Endothelial cell of umbilical vein (primary cell): ENCODE measurements around the gene RCAN1. TPM values are rescaled to one million over a fixed set of nuclear protein-coding genes. Genes with fewer than 3 reads are reported as not detected.

Experiments
- BruUV-seq: library from RNA; stranded (reverse); fragments of 400-500 nt; replicated peaks from 2 replicates; lab custom pipeline; 2021; lab: Mats Ljungman, UMichigan
- CTCF ChIA-PET: fragments of 300-600, 350-600 bp; sonication (Branson Sonifier 250); formaldehyde crosslinking; loops from one replicate; lab custom pipeline; 2021; ENCODE audit warnings: antibody characterized with exemption, inconsistent platforms; lab: Charles Lee
- POLR2A ChIA-PET: fragments of 300-600, 350-600 bp; sonication (Branson Sonifier 250); formaldehyde crosslinking; loops from one replicate; lab custom pipeline; 2021; ENCODE audit warnings: antibody characterized with exemption, inconsistent platforms; lab: Charles Lee
- DNase-seq: peaks from one replicate; pipeline ENCODE4 v3.0.0-alpha.2; 2011; ENCODE audit warnings: low read depth, low spot score
- FAIRE-seq: peaks from 2 replicates; lab custom pipeline; 2011; peaks lifted over from hg19 to GRCh38; lab: Jason Lieb, UNC
- H2AFZ ChIP-seq: 2 replicates; pipeline ENCODE4 v1.6.0; 2012; ENCODE audit warnings: low read depth, low read length, control low read depth, inconsistent platforms
- H3K27ac ChIP-seq: 2 replicates; pipeline ENCODE4 v1.5.1; 2011; ENCODE audit warnings: low read depth, mild to moderate bottlenecking, control low read depth, low read length, moderate library complexity; ENCODE audit not compliant: insufficient read depth
- H3K27me3 ChIP-seq, 2 experiments: 2 replicates each; pipeline versions ENCODE4 v1.6.0 to v1.6.1; 2011; ENCODE audit warnings: low read length in 2 of 2, mixed read lengths in 1 of 2; ENCODE audit not compliant: control insufficient read depth in 2 of 2, insufficient read depth in 2 of 2
- H3K36me3 ChIP-seq, 2 experiments: 2 replicates in 1 of 2; 3 replicates in 1 of 2; pipeline ENCODE4 v1.5.1; 2011; ENCODE audit warnings: low read length in 2 of 2, mild to moderate bottlenecking in 1 of 2, moderate library complexity in 1 of 2; ENCODE audit not compliant: control insufficient read depth in 2 of 2, insufficient read depth in 2 of 2; ENCODE audit errors: extremely low read depth in 1 of 2
- H3K4me1 ChIP-seq: 3 replicates; pipeline ENCODE4 v1.5.1; 2011; ENCODE audit warnings: mild to moderate bottlenecking, low read length; ENCODE audit not compliant: control insufficient read depth, insufficient read depth; ENCODE audit errors: extremely low read depth
- H3K4me2 ChIP-seq: 2 replicates; pipeline ENCODE4 v1.6.1; 2011; ENCODE audit warnings: low read length, control low read depth, mixed read lengths; ENCODE audit not compliant: insufficient read depth
- H3K4me3 ChIP-seq, 3 experiments: fragments of 200-600 bp in 1 of 3; sonication (generic), shearing (Covaris generic) in 1 of 3; replicated peaks in 1 of 3; 2 replicates each; pipeline ENCODE4 v1.5.1; 2011 to 2016; ENCODE audit warnings: control low read depth in 3 of 3, low read length in 3 of 3, mild to moderate bottlenecking in 2 of 3, inconsistent platforms in 1 of 3, low read depth in 1 of 3, moderate library complexity in 1 of 3; ENCODE audit not compliant: insufficient read depth in 1 of 3
- H3K79me2 ChIP-seq: 2 replicates; pipeline ENCODE4 v1.6.0; 2012; ENCODE audit warnings: low read length, inconsistent platforms; ENCODE audit not compliant: control insufficient read depth, insufficient read depth
- H3K9ac ChIP-seq: replicated peaks from 2 replicates; pipeline ENCODE3; 2011; ENCODE audit warnings: low read length, control low read depth; ENCODE audit not compliant: insufficient read depth; ENCODE audit errors: extremely low read depth
- H3K9me1 ChIP-seq: replicated peaks from 3 replicates; pipeline ENCODE4 v1.6.0; 2011; ENCODE audit warnings: mild to moderate bottlenecking, low read length; ENCODE audit not compliant: control insufficient read depth, insufficient read depth; ENCODE audit errors: extremely low read depth
- H3K9me3 ChIP-seq: replicated peaks from 2 replicates; pipeline ENCODE4 v1.5.1; 2012; ENCODE audit warnings: low read length, inconsistent platforms; ENCODE audit not compliant: control insufficient read depth, insufficient read depth
- H4K20me1 ChIP-seq: replicated peaks from 2 replicates; pipeline ENCODE3; 2011; ENCODE audit warnings: mild to moderate bottlenecking, low read length; ENCODE audit not compliant: control insufficient read depth, insufficient read depth; ENCODE audit errors: extremely low read depth
- EZH2 ChIP-seq: IDR thresholded peaks from 2 replicates; pipeline ENCODE4 v1.6.1; 2012; ENCODE audit warnings: borderline replicate concordance, low read depth, mild to moderate bottlenecking, moderate library complexity, low read length, inconsistent platforms; ENCODE audit not compliant: severe bottlenecking
- FOS ChIP-seq: IDR thresholded peaks from 2 replicates; pipeline ENCODE4 v1.6.1; 2011; ENCODE audit warnings: mild to moderate bottlenecking, low read length, moderate library complexity, borderline replicate concordance; ENCODE audit not compliant: insufficient read depth
- GATA2 ChIP-seq: IDR thresholded peaks from 2 replicates; pipeline ENCODE4 v1.7.0; 2011; ENCODE audit warnings: low read depth, mild to moderate bottlenecking, moderate library complexity, mixed read lengths, low read length; ENCODE audit not compliant: insufficient read length, insufficient read depth
- JUN ChIP-seq: IDR thresholded peaks from 2 replicates; pipeline ENCODE4 v1.6.1; 2011; ENCODE audit warnings: borderline replicate concordance, low read depth; ENCODE audit not compliant: insufficient read length, insufficient read depth
- MYC ChIP-seq: IDR thresholded peaks from one replicate; pipeline ENCODE4 v1.6.1; 2011; ENCODE audit warnings: mild to moderate bottlenecking, low read depth, low read length
- POLR2A ChIP-seq: IDR thresholded peaks from 2 replicates; pipeline ENCODE4 v1.6.1; 2012; ENCODE audit warnings: low read depth, mild to moderate bottlenecking, control low read depth, low read length
- POLR2AphosphoS5 ChIP-seq: IDR thresholded peaks from 2 replicates; pipeline ENCODE4 v1.6.1; 2012; ENCODE audit warnings: low read depth, mild to moderate bottlenecking, control low read depth, low read length, moderate library complexity; ENCODE audit not compliant: insufficient read depth
- dilution Hi-C: fragments of 300-500 bp; cut with MboI; formaldehyde crosslinking; loops from one replicate; pipeline ENCODE4 v1.15.0; 2019; ENCODE audit warnings: low sequenced_read_pairs; ENCODE audit not compliant: extremely low pct_ligation_motif_present
- intact Hi-C: fragments of 100-400 bp; cut with micrococcal nuclease; formaldehyde crosslinking; loops from one replicate; pipeline ENCODE4 v1.10.0; 2022
- polyA plus RNA-seq, 4 experiments: library from polyadenylated mRNA; depleted of rRNA in 3 of 4; stranded (reverse) in 3 of 4; unstranded in 1 of 4; fragments of >200 nt; gene quantifications; 2 replicates each; pipeline versions ENCODE4 v1.2.1 to v1.2.3, GENCODE V29; 2011 to 2012; ENCODE audit warnings: missing spikeins in 1 of 4
- total RNA-seq: library from RNA; stranded (reverse); gene quantifications from 2 replicates; pipeline ENCODE4 v1.2.3, GENCODE V29; 2021
- TF ChIP-seq, protein P1 (sequence below), 2 donors: IDR thresholded peaks; 1 replicate in 1 of 2; 2 replicates in 1 of 2; pipeline ENCODE4 v1.5.1; 2011; ENCODE audit warnings: low read length in 2 of 2, mild to moderate bottlenecking in 2 of 2, moderate library complexity in 2 of 2, control low read depth in 1 of 2, inconsistent platforms in 1 of 2, low read depth in 1 of 2; ENCODE audit not compliant: insufficient read depth in 1 of 2; ENCODE audit errors: extremely low read depth in 1 of 2
- TF ChIP-seq, protein P2 (sequence below): IDR thresholded peaks from 2 replicates; pipeline ENCODE4 v1.6.1; 2011; ENCODE audit not compliant: insufficient read depth, insufficient read length

RCAN1 gene
- total and polyA plus RNA-seq, 2 donors (not counting 3 experiments of a cell fraction or from before 2014, with no cell fraction given), result 9.7 to 16.5 TPM

DNA sequence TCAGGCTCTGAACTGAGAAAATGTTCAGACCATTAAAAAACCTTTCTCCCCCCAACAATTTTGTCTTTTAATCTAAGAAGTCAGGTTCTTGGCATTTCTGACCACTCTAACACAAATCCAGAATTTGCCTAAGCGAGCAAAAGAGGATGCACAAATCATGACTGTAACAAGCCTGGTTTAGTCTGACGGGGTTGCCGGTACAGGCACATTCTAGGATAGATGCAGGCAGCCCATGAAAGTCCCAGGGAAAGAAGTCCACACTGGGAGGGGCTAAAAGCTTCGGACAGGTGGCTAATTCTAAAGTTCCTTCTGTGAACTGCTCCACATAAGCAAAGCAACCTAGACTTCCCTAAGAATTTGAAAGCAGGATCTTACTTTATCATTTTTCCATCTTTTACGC is 54.9 kb downstream of the RCAN1 start:
- CTCF ChIA-PET, result interaction anchor here (4.0 kb wide), 1 partner anchor 16 kb away, joined by 19 read pairs; no protein-coding TSS in a partner anchor
- no peaks in the 10 kb centered on the region for H3K36me3 ChIP-seq
- H3K4me2 ChIP-seq, result no peak overlapping the region
- BruUV-seq, result no TSS peak
- intact Hi-C loops, result no loop called here
- no peaks in the 10 kb centered on the region for H3K27me3 ChIP-seq
- H3K4me3 ChIP-seq, result no peak overlapping the region
- no peak overlapping the region for H3K9ac ChIP-seq
- TF ChIP-seq FOS (no peak), POLR2A (no peak), GATA2 (no peak), JUN (no peak), EZH2 (no peak), POLR2AphosphoS5 (no peak), MYC (no peak)
- TF ChIP-seq, protein P1, sequence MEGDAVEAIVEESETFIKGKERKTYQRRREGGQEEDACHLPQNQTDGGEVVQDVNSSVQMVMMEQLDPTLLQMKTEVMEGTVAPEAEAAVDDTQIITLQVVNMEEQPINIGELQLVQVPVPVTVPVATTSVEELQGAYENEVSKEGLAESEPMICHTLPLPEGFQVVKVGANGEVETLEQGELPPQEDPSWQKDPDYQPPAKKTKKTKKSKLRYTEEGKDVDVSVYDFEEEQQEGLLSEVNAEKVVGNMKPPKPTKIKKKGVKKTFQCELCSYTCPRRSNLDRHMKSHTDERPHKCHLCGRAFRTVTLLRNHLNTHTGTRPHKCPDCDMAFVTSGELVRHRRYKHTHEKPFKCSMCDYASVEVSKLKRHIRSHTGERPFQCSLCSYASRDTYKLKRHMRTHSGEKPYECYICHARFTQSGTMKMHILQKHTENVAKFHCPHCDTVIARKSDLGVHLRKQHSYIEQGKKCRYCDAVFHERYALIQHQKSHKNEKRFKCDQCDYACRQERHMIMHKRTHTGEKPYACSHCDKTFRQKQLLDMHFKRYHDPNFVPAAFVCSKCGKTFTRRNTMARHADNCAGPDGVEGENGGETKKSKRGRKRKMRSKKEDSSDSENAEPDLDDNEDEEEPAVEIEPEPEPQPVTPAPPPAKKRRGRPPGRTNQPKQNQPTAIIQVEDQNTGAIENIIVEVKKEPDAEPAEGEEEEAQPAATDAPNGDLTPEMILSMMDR (IDR thresholded peaks at IDR 0.05; ENCODE audit: extremely low read depth in 1 of 2, insufficient read depth in 1 of 2, low read depth in 1 of 2, low read length in 2 of 2), result no peak
- TF ChIP-seq, protein P2, sequence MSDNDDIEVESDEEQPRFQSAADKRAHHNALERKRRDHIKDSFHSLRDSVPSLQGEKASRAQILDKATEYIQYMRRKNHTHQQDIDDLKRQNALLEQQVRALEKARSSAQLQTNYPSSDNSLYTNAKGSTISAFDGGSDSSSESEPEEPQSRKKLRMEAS, result no peak
- FAIRE-seq, result no peak
- H3K79me2 ChIP-seq, result no peaks in the 10 kb centered on the region
- no peaks in the 10 kb centered on the region for H3K4me1 ChIP-seq
- POLR2A ChIA-PET, result no interaction called here
- no peaks in the 10 kb centered on the region for H3K9me1 ChIP-seq
- dilution Hi-C loops, result no loop called here
- no peaks in the 10 kb centered on the region for H3K9me3 ChIP-seq
- DNase-seq, result no peak
- H3K27ac ChIP-seq, result no peak overlapping the region
- H4K20me1 ChIP-seq, result no peaks in the 10 kb centered on the region
- no peak overlapping the region for H2AFZ ChIP-seq
